ENCODE measurements around the gene SLIT3.

The SLIT3 gene

DNA sequence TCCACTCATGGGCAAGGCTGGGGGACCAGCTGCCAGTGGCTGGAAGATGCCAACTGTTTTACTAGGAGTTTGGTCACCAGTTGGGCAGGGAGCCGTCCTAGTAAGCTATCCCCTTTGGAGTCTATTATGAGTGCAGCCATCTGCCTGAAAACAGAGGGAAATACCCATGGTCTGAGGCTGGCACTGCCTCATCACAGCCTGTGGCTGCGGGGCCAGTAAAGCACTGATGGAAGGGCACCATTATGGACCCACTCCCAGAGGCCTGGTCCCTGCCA is 534.6 kb downstream of the SLIT3 start:
- H3K4me2 ChIP-seq (ENCODE audit: low read length), result no peak overlapping the region
- H2AFZ ChIP-seq (ENCODE audit: low read depth, low read length), result no peak overlapping the region
- H3K27me3 ChIP-seq (ENCODE audit: low read depth, low read length), result peaks cover 50% of the 10 kb centered on the region
- H3K4me3 ChIP-seq (ENCODE audit: low read length), result no peak overlapping the region
- H3K27ac ChIP-seq (ENCODE audit: low read length), result no peak overlapping the region
- no peaks in the 10 kb centered on the region for H3K36me3 ChIP-seq (replicated peaks; ENCODE audit: low read depth, low read length)
- no peaks in the 10 kb centered on the region for H3K9me3 ChIP-seq (ENCODE audit: insufficient read depth, low read length)
- no peak overlapping the region for H3K9ac ChIP-seq (ENCODE audit: low read length)
- no peak for TF ChIP-seq EZH2phosphoT487 (IDR thresholded peaks at IDR 0.05; ENCODE audit: low read depth)
- TF ChIP-seq, protein P1, sequence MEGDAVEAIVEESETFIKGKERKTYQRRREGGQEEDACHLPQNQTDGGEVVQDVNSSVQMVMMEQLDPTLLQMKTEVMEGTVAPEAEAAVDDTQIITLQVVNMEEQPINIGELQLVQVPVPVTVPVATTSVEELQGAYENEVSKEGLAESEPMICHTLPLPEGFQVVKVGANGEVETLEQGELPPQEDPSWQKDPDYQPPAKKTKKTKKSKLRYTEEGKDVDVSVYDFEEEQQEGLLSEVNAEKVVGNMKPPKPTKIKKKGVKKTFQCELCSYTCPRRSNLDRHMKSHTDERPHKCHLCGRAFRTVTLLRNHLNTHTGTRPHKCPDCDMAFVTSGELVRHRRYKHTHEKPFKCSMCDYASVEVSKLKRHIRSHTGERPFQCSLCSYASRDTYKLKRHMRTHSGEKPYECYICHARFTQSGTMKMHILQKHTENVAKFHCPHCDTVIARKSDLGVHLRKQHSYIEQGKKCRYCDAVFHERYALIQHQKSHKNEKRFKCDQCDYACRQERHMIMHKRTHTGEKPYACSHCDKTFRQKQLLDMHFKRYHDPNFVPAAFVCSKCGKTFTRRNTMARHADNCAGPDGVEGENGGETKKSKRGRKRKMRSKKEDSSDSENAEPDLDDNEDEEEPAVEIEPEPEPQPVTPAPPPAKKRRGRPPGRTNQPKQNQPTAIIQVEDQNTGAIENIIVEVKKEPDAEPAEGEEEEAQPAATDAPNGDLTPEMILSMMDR (IDR thresholded peaks at IDR 0.05; ENCODE audit: low read depth, low read length), result no peak
- H3K79me2 ChIP-seq (ENCODE audit: low read length), result no peaks in the 10 kb centered on the region
- H4K20me1 ChIP-seq (ENCODE audit: insufficient read depth, low read length), result no peaks in the 10 kb centered on the region
- H3K4me1 ChIP-seq (ENCODE audit: low read length), result no peaks in the 10 kb centered on the region

DNA sequence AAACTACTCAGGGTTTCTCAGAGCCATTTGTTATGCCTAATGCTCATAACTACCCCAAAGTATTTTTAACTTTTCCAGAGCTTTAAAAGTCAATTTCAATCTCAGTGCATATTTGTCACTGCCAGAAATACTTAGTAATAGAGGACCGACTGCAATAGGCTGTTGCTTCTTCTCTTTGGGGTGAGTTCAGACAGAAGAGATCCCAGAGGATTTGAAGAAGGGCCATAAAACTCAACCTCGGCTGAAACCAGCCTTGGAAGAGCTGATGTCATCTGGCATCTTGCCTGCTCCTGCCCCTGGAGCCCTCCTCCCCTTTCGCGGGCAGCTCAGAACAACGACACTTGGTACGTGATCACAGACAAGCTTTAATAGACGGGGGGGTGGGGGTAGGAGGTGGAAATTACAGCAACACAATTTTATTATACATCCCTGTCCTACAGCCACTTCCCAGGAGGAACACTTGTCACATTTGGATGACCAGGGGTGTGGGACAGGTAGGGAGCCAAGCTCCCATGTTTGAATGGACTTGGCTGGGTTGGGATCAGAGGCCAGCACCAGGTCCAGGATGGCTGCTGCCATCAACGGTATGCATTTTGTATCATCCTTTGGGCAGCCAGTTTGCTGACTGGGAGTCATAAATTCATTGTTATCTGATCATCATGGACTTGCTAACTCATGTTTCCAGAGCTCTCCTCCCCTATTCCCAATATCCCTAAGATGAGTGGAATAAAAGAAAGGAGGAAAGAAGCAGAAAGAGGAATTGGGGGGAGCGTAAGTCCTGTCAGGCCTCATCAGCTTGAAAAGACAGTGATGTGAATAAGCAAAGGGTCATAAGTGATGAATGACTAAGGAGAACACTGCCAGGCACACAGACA is 535.2 kb downstream of the SLIT3 start:
- H2AFZ ChIP-seq (ENCODE audit: low read depth, low read length), result no peak overlapping the region
- H3K4me2 ChIP-seq (ENCODE audit: low read length), result no peak overlapping the region
- no peaks in the 10 kb centered on the region for H3K4me1 ChIP-seq (ENCODE audit: low read length)
- H3K27ac ChIP-seq (ENCODE audit: low read length), result no peak overlapping the region
- TF ChIP-seq EZH2phosphoT487 (IDR thresholded peaks at IDR 0.05; ENCODE audit: low read depth), result no peak
- TF ChIP-seq, protein P1 (IDR thresholded peaks at IDR 0.05; ENCODE audit: low read depth, low read length), result no peak
- H4K20me1 ChIP-seq (ENCODE audit: insufficient read depth, low read length), result no peaks in the 10 kb centered on the region
- H3K9me3 ChIP-seq (ENCODE audit: insufficient read depth, low read length), result no peaks in the 10 kb centered on the region
- H3K27me3 ChIP-seq (ENCODE audit: low read depth, low read length), result peaks cover 45% of the 10 kb centered on the region
- H3K79me2 ChIP-seq (ENCODE audit: low read length), result no peaks in the 10 kb centered on the region
- H3K4me3 ChIP-seq (ENCODE audit: low read length), result no peak overlapping the region
- no peak overlapping the region for H3K9ac ChIP-seq (ENCODE audit: low read length)
- H3K36me3 ChIP-seq (replicated peaks; ENCODE audit: low read depth, low read length), result no peaks in the 10 kb centered on the region

DNA sequence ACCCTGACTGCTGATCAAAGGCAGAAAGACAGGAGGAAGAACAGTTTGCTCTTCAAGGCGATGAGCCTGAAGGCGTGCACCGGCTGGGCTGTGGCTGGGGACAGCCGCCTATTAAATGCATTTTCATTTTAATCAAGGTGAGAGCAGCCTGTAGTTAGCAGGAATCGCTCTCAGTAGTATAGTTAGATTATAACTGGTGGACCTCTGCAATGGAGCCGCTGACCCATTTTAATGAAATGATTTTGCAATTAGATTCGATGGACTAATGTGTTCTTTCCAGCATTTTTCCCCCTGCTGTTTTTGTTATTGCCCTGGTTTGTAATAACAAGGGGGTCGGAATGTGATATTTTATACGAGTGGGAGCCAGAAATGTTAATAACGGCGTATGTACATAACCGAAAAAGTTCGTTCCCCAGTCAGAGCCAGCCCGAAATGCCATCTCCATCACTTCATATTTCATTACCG is 535.8 kb downstream of the SLIT3 start:
- H3K4me2 ChIP-seq (ENCODE audit: low read length), result no peak overlapping the region
- no peaks in the 10 kb centered on the region for H3K4me1 ChIP-seq (ENCODE audit: low read length)
- no peak overlapping the region for H3K9ac ChIP-seq (ENCODE audit: low read length)
- no peaks in the 10 kb centered on the region for H3K9me3 ChIP-seq (ENCODE audit: insufficient read depth, low read length)
- no peak overlapping the region for H3K4me3 ChIP-seq (ENCODE audit: low read length)
- no peaks in the 10 kb centered on the region for H3K79me2 ChIP-seq (ENCODE audit: low read length)
- H4K20me1 ChIP-seq (ENCODE audit: insufficient read depth, low read length), result no peaks in the 10 kb centered on the region
- peaks cover 43% of the 10 kb centered on the region for H3K27me3 ChIP-seq (ENCODE audit: low read depth, low read length)
- no peak overlapping the region for H2AFZ ChIP-seq (ENCODE audit: low read depth, low read length)
- no peaks in the 10 kb centered on the region for H3K36me3 ChIP-seq (replicated peaks; ENCODE audit: low read depth, low read length)
- TF ChIP-seq, protein P1 (IDR thresholded peaks at IDR 0.05; ENCODE audit: low read depth, low read length), result no peak
- no peak for TF ChIP-seq EZH2phosphoT487 (IDR thresholded peaks at IDR 0.05; ENCODE audit: low read depth)
- H3K27ac ChIP-seq (ENCODE audit: low read length), result no peak overlapping the region

GRCh38 chr5:168756453-168757391 is 544.2 kb downstream of the SLIT3 start:
- Histone ChIP-seq H3K4me2 (ENCODE audit: low read length) (no peak overlapping the region), H3K27me3 (ENCODE audit: low read depth, low read length) (peaks cover 31% of the 10 kb centered on the region)
- TF ChIP-seq, protein P1 (IDR thresholded peaks at IDR 0.05; ENCODE audit: low read depth, low read length), result no peak
- TF ChIP-seq EZH2phosphoT487 (IDR thresholded peaks at IDR 0.05; ENCODE audit: low read depth), result no peak

More at GRCh38 chr5:168756453-168757391, 544.2 kb downstream of the SLIT3 start:
- Histone ChIP-seq H3K9me3 (ENCODE audit: insufficient read depth, low read length) (no peaks in the 10 kb centered on the region), H3K4me1 (ENCODE audit: low read length) (no peaks in the 10 kb centered on the region), H3K36me3 (replicated peaks; ENCODE audit: low read depth, low read length) (no peaks in the 10 kb centered on the region), H3K4me3 (ENCODE audit: low read length) (no peak overlapping the region), H2AFZ (ENCODE audit: low read depth, low read length) (no peak overlapping the region), H3K9ac (ENCODE audit: low read length) (no peak overlapping the region), H3K27ac (ENCODE audit: low read length) (no peak overlapping the region), H4K20me1 (ENCODE audit: insufficient read depth, low read length) (no peaks in the 10 kb centered on the region), H3K79me2 (ENCODE audit: low read length) (no peaks in the 10 kb centered on the region)
